HG02610 (cell line): Measurements from ENCODE around the gene OSER1.
A peak's percentile ranks its signal among the peaks of the same experiment; 100 is the strongest.

Experiments
- ATAC-seq: cut with Tn5 transposase; IDR thresholded peaks from one replicate; pipeline ENCODE4 v1.9.1; 2021; ENCODE audit warnings: mild to moderate bottlenecking, moderate library complexity; ENCODE audit not compliant: unreplicated experiment

Gene OSER1

DNA sequence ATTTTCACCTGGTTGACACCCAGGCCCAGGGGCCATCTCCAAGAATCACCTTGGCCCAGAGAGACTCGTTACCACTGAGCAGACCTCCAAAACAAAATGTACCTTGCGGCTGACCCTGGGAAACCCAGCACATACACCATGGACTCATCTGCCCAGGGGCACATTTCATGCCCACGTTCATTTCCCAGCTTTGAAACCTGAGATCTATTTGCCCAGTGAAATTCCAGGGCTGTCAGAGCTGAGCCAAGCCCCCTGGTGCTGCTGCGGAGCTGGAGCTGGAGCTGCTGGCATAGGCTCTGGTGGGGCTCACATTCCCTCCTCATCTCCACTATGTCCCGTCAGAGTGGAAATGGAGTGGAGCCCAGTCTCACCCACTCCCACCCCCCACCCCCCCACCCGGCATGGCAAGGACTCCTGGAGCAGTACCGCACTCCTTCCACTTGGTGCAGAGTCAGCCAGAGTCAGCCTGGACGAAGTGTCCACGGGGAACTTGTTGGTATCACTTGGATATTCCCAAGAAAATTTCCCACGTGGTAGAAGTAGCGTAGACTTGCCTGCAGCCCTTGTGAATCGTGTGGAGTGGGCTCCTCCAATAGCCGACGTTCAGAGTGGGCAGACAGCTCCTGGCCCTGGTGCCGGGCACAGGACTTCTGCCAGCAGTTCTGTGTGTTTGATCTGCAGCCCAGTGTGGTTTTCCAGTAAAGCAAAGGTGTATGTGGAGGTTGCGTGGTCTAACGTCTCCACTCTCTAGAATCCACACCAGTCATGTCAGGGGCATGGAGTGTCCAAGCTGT is 18.1 kb upstream of the OSER1 start:
- ATAC-seq, result no peak

GRCh38 chr20:44224637-44225036 is 14.1 kb upstream of the OSER1 start:
- ATAC-seq, result no peak

- ATAC-seq, result no peak
These were observed 13.2 kb upstream of the OSER1 start for GRCh38 chr20:44223721-44224120.

GRCh38 chr20:44222633-44223368 is 12.2 kb upstream of the OSER1 start:
- no peak for ATAC-seq

DNA sequence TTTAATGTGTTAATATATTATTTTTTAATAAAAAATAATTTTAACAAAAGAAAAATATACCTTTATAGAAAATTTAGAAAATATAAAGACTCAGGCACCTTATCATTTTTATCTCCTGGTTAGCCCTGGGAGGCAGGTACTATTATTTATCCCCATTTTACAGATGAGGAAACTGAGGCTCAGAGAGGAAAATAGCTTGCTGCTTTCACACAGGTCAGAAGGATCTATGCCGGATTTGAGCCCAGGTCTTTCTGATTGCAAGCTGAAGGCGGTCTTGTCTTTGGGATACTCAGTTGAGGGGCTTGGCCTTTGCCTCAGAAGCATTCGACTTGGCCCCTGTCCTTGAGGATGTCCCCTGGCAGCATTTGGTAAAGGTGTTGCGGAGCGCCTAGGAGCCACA is 11.5 kb upstream of the OSER1 start:
- ATAC-seq, result no peak

DNA sequence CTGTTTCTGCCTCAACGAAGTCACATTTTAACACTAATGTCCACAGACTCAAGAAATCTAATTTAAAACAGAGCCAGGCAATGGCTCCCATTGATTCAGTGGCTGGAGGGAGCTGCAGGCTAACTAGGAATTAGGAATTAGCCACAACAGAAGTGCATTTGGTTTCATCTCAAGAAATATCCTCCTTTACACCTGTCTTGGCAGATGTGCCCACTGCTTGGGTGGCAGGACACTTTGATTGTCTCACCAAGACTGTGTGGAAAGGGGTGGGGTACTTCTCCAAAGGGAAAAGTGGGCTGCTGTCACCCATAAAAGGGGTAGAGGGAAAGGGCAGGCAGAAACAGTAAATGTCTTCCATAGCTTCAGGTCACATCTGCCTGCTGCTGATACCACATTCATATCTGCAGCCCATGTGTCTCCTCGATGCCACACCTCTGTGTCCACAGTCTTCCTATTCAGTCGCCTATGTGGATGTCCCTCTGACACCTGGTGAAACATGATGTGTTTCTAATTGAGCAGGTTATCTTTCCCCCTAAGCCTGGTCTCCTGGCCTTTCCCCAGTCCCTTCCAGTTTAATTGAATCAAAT is 10.9 kb upstream of the OSER1 start:
- no peak for ATAC-seq

DNA sequence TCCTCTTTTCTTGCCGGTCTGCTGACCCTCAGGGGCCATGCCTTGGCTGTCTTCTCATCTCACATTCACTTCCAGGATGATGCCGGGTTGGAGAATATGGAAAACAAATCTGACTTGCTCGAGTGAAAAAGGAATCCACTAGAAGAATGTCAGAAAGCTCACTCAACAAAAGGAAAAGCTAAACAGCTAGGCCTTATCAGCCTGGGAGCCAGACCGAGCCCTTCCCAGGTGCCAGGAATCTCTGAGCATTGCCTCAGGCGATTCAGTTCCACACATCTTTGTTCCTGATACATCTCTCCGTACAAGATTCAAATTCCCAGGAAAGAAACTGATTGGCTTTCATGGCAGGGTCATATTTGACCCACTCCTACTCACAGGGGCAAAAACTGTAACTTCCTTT is 9.2 kb upstream of the OSER1 start:
- no peak for ATAC-seq

GRCh38 chr20:44219170-44219730 is 8.7 kb upstream of the OSER1 start:
- ATAC-seq, result no peak

GRCh38 chr20:44218446-44218845 is 7.9 kb upstream of the OSER1 start:
- ATAC-seq, result no peak

- ATAC-seq, result no peak
These were observed 6.9 kb upstream of the OSER1 start for GRCh38 chr20:44217342-44218092.

- ATAC-seq, result no peak
These were observed 4.6 kb upstream of the OSER1 start for GRCh38 chr20:44215125-44215524.

GRCh38 chr20:44212792-44213191 is 2.2 kb upstream of the OSER1 start:
- ATAC-seq, result no peak

GRCh38 chr20:44211177-44212039 is 837 bp upstream of the OSER1 start:
- no peak for ATAC-seq

GRCh38 chr20:44209686-44210405 is 725 bp downstream of the OSER1 start:
- ATAC-seq, result peak; percentile 1

- ATAC-seq, result no peak
These were observed 1.8 kb downstream of the OSER1 start for GRCh38 chr20:44208770-44209169.

DNA sequence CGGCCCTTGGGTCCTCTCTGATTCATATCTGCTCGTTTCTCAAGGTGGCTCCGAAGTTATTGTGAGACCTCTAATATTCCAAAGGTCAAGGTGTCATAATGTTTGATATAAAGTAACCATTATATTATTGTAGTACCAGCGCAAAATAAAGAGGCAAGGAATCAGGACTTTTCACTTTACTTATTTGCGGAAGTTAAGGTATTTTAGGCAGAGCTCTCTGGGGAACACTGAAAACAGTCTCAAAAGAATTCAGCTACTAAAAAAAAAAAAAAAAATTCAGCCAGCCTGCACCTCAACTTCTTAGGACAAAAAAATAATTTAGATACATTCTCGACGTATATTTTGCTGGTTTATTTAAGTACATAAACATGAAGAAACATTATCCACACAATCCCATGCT is 2.4 kb downstream of the OSER1 start:
- ATAC-seq, result no peak

DNA sequence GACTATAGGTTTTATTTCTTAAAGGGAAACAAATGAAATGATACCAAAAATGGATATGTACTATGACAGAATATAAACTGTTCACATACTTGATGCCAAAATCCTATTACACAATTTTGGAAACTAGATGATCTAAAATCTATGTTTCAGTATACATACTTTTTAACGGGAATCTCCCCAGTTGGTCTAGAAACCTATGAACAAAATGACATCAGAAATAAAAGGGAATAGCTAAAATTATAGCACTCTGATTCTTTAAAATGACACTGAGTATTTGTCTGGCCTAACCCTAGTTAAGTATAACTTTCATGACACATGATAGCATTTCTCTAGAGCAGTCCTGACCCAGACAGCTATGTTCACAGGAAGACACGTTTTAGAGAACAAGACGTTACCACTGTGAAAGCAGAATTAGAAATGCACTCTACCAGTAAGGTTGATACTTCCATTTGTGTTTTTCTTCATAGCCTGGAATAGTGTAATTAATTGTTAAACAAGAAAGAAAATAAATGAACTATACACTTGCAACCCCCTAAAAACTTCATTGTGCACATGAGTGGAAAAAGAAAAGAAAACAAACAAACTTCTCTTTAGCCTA is 3.3 kb downstream of the OSER1 start:
- ATAC-seq, result no peak

- no peak for ATAC-seq
These were observed 4.4 kb downstream of the OSER1 start for GRCh38 chr20:44206132-44206531.

DNA sequence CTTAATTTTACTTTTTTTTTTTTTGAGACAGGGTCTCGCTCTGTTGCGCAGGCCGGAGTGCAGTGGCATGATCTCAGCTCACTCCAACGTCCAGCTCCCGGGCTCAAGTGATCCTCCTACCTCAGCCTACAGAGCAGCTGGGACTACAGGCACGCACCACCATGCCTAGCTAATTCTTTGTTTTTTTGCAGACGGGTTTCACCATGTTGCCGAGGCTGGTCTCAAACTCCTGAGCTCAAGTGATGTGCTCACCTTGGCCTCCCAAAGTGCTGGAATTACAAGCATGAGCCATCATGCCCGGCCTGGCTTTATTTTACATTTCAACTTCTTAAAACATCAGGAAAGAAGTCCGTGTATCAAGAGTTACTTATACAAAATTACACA is 5.7 kb downstream of the OSER1 start:
- ATAC-seq, result no peak
